PC-9 (cell line): ENCODE data around the gene ZNF593. TPM values are rescaled to one million over a fixed set of nuclear protein-coding genes. Genes with fewer than 3 reads are reported as not detected.

Experiments used
- BruUV-seq: library from RNA; stranded (reverse); fragments of 400-500 nt; replicated peaks from 2 replicates; lab custom pipeline; 2021; lab: Mats Ljungman, UMichigan
- CTCF ChIA-PET: fragments of 300-600 bp; sonication (Branson Sonifier 250); formaldehyde crosslinking; loops from one replicate; lab custom pipeline; 2022; ENCODE audit warnings: antibody characterized with exemption; lab: Charles Lee
- POLR2A ChIA-PET: fragments of 300-600 bp; sonication (Branson Sonifier 250); formaldehyde crosslinking; loops from one replicate; lab custom pipeline; 2022; ENCODE audit warnings: antibody characterized with exemption; ENCODE audit not compliant: unreplicated experiment; lab: Charles Lee
- DNase-seq, 2 experiments: peaks; one replicate each; pipeline versions ENCODE4 v3.0.0 to v3.0.0-alpha.2; 2015 to 2022; ENCODE audit warnings: mixed read lengths in 1 of 2
- H2AFZ ChIP-seq: fragments of 200-600 bp; sonication (generic); 2 replicates; pipeline ENCODE4 v1.8.1; 2017; ENCODE audit warnings: antibody characterized with exemption
- H3F3A ChIP-seq: fragments of 200-600 bp; sonication (generic); 2 replicates; pipeline ENCODE4 v1.8.1; 2017; ENCODE audit warnings: antibody characterized with exemption, mild to moderate bottlenecking, low read depth; ENCODE audit not compliant: insufficient read depth
- H3K27ac ChIP-seq: fragments of 200-600 bp; sonication (generic); 2 replicates; pipeline ENCODE4 v1.6.1; 2016; ENCODE audit warnings: mixed run types
- H3K27me3 ChIP-seq: fragments of 200-600 bp; sonication (generic); 2 replicates; pipeline ENCODE4 v1.6.1; 2016; ENCODE audit warnings: low read depth, mixed run types; ENCODE audit not compliant: insufficient read depth
- H3K36me3 ChIP-seq: fragments of 200-600 bp; sonication (generic); 2 replicates; pipeline ENCODE4 v1.6.1; 2016; ENCODE audit warnings: low read depth, mixed run types
- H3K4me1 ChIP-seq: fragments of 200-600 bp; sonication (generic); replicated peaks from 2 replicates; pipeline ENCODE4 v1.6.1; 2016; ENCODE audit warnings: mixed run types; ENCODE audit not compliant: insufficient read depth
- H3K4me2 ChIP-seq: fragments of 200-600 bp; sonication (generic); 2 replicates; pipeline ENCODE4 v1.6.1; 2017; ENCODE audit warnings: mixed run types
- H3K4me3 ChIP-seq: fragments of 200-600 bp; sonication (generic); 2 replicates; pipeline ENCODE4 v1.6.1; 2016; ENCODE audit warnings: mixed run types
- H3K79me2 ChIP-seq: fragments of 200-600 bp; sonication (generic); 2 replicates; pipeline ENCODE4 v1.6.1; 2017; ENCODE audit warnings: low read depth, mixed run types
- H3K9me2 ChIP-seq: fragments of 200-600 bp; sonication (generic); 2 replicates; pipeline ENCODE4 v1.8.1; 2017; ENCODE audit warnings: mild to moderate bottlenecking; ENCODE audit not compliant: insufficient read depth
- H3K9me3 ChIP-seq: fragments of 200-600 bp; sonication (generic); 2 replicates; pipeline ENCODE4 v1.8.1; 2016; ENCODE audit warnings: low read depth; ENCODE audit not compliant: insufficient read depth
- H4K20me1 ChIP-seq: fragments of 200-600 bp; sonication (generic); 2 replicates; pipeline ENCODE4 v1.8.1; 2017; ENCODE audit not compliant: insufficient read depth
- CTCF ChIP-seq: fragments of 200-600 bp; sonication (generic); conservative IDR thresholded peaks from 2 replicates; pipeline ENCODE4 v1.6.1; 2017; ENCODE audit warnings: mixed run types, antibody characterized with exemption, mild to moderate bottlenecking, moderate library complexity
- EZH2 ChIP-seq: fragments of 200-600 bp; sonication (generic); IDR thresholded peaks from 2 replicates; pipeline ENCODE4 v1.8.0; 2017; ENCODE audit warnings: antibody characterized with exemption, low read depth
- intact Hi-C: fragments of 100-400 bp; cut with micrococcal nuclease; formaldehyde crosslinking; loops from one replicate; pipeline ENCODE4 v1.10.0; 2022; ENCODE audit not compliant: unreplicated experiment
- total RNA-seq: library from RNA; stranded (reverse); gene quantifications from 2 replicates; pipeline ENCODE4 v1.2.3, GENCODE V29; 2021

The ZNF593 gene
- total RNA-seq, 1 experiment from 2014 or later, result 37.0 TPM

- no peaks in the 10 kb centered on the region for H3F3A ChIP-seq
- no peak overlapping the region for H3K4me3 ChIP-seq
- no peaks in the 10 kb centered on the region for H3K36me3 ChIP-seq
- H3K27ac ChIP-seq, result no peak overlapping the region
- no peaks in the 10 kb centered on the region for H3K9me3 ChIP-seq
- H2AFZ ChIP-seq, result no peak overlapping the region
- H3K9me2 ChIP-seq, result no peaks in the 10 kb centered on the region
- no peaks in the 10 kb centered on the region for H3K27me3 ChIP-seq
- no peaks in the 10 kb centered on the region for H3K79me2 ChIP-seq
- BruUV-seq, result no TSS peak
- CTCF ChIA-PET, result interaction anchor here (0.5 kb wide), 1 partner anchor 51 kb away, joined by 3 read pairs; no protein-coding TSS in a partner anchor
- H3K4me1 ChIP-seq, result no peaks in the 10 kb centered on the region
- intact Hi-C loops, result no loop called here
- POLR2A ChIA-PET, result no interaction called here
- DNase-seq, result no peak
- no peaks in the 10 kb centered on the region for H4K20me1 ChIP-seq
- H3K4me2 ChIP-seq, result no peak overlapping the region
- no peak for TF ChIP-seq CTCF
- TF ChIP-seq EZH2, result no peak
Measured at GRCh38 chr1:26148887-26149286, 20.8 kb upstream of the ZNF593 start.

- CTCF ChIA-PET, result no interaction called here
- Histone ChIP-seq H3K27ac (no peak overlapping the region), H3K4me3 (no peak overlapping the region), H3K9me3 (no peaks in the 10 kb centered on the region), H3K36me3 (no peaks in the 10 kb centered on the region), H3F3A (no peaks in the 10 kb centered on the region), H3K9me2 (no peaks in the 10 kb centered on the region), H4K20me1 (no peaks in the 10 kb centered on the region), H3K4me2 (no peak overlapping the region), H2AFZ (no peak overlapping the region), H3K27me3 (no peaks in the 10 kb centered on the region), H3K79me2 (no peaks in the 10 kb centered on the region), H3K4me1 (no peaks in the 10 kb centered on the region; the same call in 1 of the 2 replicates)
- no TSS peak for BruUV-seq
- no peak for DNase-seq
- POLR2A ChIA-PET, result no interaction called here
- intact Hi-C loops, result no loop called here
- TF ChIP-seq EZH2 (no peak), CTCF (no peak)
Measured at GRCh38 chr1:26153966-26154532, 15.7 kb upstream of the ZNF593 start.

GRCh38 chr1:26154750-26155149 is 15.0 kb upstream of the ZNF593 start:
- H3F3A ChIP-seq, result no peaks in the 10 kb centered on the region
- H3K36me3 ChIP-seq, result no peaks in the 10 kb centered on the region
- ChIA-PET POLR2A (no interaction called here), CTCF (no interaction called here)
- H3K4me2 ChIP-seq, result no peak overlapping the region
- no TSS peak for BruUV-seq
- no peaks in the 10 kb centered on the region for H3K27me3 ChIP-seq
- H2AFZ ChIP-seq, result no peak overlapping the region
- H3K9me2 ChIP-seq, result no peaks in the 10 kb centered on the region
- DNase-seq, result no peak
- no peak overlapping the region for H3K27ac ChIP-seq
- H3K4me3 ChIP-seq, result no peak overlapping the region
- TF ChIP-seq EZH2, result no peak
- TF ChIP-seq CTCF, result no peak
- intact Hi-C loops, result no loop called here
- H3K9me3 ChIP-seq, result no peaks in the 10 kb centered on the region
- H4K20me1 ChIP-seq, result no peaks in the 10 kb centered on the region
- no peaks in the 10 kb centered on the region for H3K79me2 ChIP-seq
- H3K4me1 ChIP-seq, result no peaks in the 10 kb centered on the region; the same call in 1 of the 2 replicates
